GM10266 (cell line): Measurements from ENCODE around the gene DBX1.
"Not testable (repeated sequence)": the region's sequence is repeated elsewhere in the genome, so short reads cannot be mapped to it uniquely, and the experiment has no call there.

Source experiments
- DNase-seq: peaks from one replicate; pipeline ENCODE4 v3.0.0; 2012; ENCODE audit errors: extremely low spot score
- TF ChIP-seq, protein P1 (sequence below): IDR thresholded peaks from 2 replicates; pipeline ENCODE4 v1.5.1; 2012; ENCODE audit warnings: mild to moderate bottlenecking, low read depth; ENCODE audit not compliant: control insufficient read depth, insufficient read depth; ENCODE audit errors: missing control alignments

Gene DBX1

DNA sequence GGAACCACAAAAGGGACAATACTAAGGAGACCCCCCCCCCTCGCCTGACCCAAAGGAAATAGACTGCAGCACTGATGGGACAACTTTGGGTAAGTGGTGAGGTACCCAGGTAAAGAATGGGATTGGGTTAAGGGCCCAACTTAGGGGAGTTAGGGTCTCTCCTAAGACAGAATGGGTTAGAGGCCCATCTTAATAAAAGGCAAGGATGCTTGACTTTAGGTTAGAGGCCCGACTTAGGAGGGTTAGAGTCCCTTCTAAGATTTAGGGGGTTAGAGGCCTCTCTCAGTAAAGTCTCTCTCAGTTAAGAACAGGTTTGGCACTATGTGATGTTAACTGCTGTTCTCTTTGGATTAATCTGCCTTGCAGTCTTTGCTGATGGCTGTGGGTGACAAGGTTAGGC lies 41.0 kb upstream of the DBX1 start:
- no peak for DNase-seq
- TF ChIP-seq, protein P1, sequence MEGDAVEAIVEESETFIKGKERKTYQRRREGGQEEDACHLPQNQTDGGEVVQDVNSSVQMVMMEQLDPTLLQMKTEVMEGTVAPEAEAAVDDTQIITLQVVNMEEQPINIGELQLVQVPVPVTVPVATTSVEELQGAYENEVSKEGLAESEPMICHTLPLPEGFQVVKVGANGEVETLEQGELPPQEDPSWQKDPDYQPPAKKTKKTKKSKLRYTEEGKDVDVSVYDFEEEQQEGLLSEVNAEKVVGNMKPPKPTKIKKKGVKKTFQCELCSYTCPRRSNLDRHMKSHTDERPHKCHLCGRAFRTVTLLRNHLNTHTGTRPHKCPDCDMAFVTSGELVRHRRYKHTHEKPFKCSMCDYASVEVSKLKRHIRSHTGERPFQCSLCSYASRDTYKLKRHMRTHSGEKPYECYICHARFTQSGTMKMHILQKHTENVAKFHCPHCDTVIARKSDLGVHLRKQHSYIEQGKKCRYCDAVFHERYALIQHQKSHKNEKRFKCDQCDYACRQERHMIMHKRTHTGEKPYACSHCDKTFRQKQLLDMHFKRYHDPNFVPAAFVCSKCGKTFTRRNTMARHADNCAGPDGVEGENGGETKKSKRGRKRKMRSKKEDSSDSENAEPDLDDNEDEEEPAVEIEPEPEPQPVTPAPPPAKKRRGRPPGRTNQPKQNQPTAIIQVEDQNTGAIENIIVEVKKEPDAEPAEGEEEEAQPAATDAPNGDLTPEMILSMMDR: no peak

DNA sequence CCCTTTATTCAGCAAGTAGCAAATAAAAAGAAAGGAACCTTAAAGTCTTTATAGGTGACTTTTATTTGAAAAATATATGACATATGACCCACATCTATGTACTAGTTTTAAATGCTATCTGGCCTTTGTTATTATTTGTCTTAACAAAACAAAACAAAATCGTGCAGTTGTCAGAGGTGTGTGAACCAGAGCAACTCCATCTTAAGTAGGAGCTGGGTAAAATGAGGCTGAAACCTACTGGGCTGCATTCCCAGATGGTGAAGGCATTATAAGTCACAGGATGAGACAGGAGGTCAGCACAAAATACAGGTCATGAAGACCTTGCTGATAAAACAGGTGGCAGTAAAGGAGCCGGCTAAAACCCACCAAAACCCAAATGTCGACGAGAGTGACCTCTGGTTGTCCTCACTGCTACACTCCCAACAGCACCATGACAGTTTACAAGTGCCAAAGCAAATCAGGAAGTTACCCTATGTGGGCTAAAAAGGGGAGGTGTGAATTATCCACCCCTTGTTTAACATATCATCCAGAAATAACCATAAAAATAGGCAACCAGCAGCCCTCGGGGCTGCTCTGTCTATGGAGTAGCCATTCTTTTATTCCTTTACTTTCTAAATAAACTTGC lies 40.2 kb upstream of the DBX1 start:
- not testable (repeated sequence) for DNase-seq

DNA sequence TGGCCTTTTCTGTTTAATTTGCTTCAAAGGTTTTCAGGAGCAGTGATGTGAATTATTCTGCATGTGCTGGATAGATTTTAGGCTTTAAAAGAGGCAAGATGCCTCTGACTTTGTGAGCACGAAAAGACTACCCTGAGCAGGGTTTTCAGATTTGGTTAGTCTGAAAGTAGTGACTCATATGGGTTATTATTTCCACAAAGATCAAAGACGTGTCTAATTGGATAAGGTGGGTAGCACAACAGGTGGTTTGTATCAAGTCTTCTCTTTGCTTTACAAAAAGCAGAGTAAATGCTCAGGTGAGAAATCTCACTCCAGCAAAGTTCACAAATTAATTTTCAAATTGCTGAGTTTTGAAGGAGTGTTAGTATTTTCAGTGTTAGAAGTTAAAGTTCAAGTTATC lies 37.6 kb upstream of the DBX1 start:
- no peak for DNase-seq
- TF ChIP-seq, protein P1: no peak

DNA sequence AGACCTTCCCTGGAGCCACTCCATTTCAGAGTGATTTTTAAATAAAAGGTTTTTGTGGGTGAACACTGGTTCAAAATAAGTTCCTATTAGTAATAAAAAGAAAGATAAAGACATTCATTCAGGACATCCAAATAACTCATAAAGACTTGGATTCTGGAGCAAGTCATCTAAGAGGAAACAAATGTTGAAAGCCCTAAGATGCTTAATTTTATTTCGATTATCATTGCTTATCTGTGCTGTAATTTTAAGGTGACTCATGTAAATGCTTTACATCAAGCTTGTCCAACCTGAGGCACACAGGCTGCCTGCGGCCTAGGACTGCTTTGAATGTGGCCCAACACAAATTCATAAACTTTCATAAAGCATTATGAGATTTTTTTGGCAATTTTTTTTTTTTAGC lies 34.2 kb upstream of the DBX1 start:
- no peak for DNase-seq
- TF ChIP-seq, protein P1: no peak

DNA sequence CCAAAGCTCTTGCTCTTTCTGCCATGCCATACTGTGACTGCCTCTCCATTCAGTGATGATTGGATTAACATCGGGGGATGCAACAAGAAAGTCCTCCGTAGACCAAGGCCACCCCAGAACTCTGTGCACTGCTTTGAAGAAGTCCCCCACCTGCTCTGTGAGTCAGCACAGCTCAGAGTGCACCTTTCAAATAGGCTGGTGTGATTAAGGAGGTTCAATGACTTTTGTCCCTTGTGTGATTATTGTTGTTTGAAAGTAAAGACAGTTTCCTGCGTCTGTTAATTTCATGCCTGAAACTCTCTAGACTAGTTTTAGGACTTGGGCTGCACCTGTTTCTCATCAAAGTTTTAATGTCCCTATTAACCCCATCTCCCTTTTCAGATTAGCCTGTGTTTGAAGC lies 33.0 kb upstream of the DBX1 start:
- TF ChIP-seq, protein P1: no peak
- DNase-seq: no peak

DNA sequence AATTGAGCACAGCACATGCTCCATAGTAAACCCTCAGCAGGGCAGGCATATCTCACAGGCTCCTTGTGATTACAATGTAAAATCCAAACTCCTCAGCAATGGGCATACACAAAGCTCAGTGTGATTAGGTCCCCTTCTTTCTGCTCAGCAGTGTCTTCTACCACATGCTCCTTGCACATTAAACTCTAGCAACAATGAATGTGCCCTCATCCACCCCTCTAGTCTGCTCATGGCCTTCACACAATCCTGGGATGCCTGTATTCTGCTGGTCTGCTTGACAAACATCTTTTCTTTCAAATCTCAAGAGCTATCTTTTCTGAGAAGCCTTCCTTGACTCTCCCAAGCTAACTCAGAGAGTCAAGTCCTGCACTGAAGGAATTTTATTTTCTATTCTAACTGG lies 32.4 kb upstream of the DBX1 start:
- DNase-seq: no peak
- TF ChIP-seq, protein P1: no peak

DNA sequence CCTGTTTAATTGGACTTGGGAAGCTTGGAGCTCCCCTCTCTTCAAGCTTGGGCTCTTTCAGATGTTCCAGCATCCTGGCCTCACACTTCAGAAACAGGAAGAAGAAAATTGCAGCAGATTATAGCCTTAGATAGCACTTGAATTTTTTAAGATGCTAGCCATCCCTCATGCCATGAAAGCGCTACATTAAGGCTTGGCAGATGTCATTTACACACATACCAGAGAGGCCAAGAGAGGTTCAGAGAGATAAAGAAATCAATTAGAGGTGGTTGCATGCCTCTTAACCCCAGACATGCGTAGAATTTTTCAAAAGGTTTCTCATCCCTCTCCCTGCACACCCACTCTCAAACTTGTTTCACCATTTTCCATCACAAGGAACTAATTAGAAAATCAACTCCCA lies 31.9 kb upstream of the DBX1 start:
- no peak for DNase-seq
- TF ChIP-seq, protein P1: no peak

DNA sequence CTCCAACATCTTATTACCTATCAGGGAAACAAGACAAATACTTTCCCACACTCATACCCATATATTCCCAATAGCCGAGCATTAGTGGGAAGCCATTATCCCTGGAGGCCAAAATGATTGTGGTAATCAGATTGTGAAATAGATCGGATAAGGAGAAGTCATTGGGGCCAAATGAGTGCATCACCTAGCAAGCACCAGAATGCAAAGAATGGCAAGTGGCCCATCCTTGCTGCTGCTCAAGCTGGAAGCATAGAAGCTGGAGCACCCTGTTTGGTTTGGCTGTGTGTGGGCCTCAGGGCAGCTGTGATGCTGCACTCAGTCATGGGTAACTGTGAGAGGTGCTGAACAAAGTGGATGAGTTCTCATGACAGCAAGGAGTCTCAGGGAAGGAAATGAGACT lies 18.7 kb upstream of the DBX1 start:
- TF ChIP-seq, protein P1: no peak
- no peak for DNase-seq
